Right renal pelvis (tissue), 4 donors: Measurements from ENCODE around the gene OR2F2. TPM values are rescaled to one million over a fixed set of nuclear protein-coding genes. Genes with fewer than 3 reads are reported as not detected.

Experiments used
- DNase-seq, 4 donors: peaks; one replicate each; pipeline ENCODE4 v3.0.0-alpha.2; 2013; ENCODE audit warnings: low read depth in 4 of 4, low spot score in 3 of 4, missing footprints in 1 of 4
- polyA plus RNA-seq, 4 donors: library from polyadenylated mRNA; unstranded; fragments of 120-200 nt; gene quantifications; one replicate each; pipeline ENCODE4 v1.2.1, GENCODE V29; 2013; ENCODE audit not compliant: insufficient read length in 4 of 4

The OR2F2 gene
- polyA plus RNA-seq, 4 donors, result not detected

DNA sequence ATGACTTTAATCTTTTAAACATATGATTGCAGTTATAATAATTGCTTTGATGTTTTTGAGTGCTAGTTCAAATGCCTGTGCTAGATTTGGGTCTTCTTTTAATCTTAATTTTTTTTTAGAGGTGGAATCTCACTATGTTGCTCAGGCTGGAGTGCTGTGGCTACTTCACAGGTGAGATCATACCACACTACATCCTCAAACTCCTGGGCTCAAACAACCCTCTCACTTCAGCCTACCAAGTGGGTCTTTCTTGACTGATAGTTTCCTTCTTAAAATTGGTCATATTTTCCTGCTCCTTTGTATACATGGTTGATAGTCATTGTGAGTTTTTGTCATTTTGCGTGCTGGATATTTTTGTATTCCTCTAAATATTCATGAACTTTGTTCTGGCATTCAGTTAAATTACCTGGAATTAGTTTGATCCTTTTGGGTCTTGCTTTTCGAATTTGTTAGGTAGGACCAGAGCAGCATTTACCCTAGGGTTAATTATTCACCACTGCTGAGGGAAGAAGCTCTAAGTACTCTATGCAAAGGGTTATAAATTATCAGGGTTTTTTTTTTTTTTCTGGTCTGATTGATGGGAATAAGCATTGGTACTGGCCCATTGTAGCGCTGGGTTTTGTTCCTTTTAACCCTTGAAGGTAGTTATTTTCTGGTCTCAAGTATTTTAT, 21.0 kb upstream of the OR2F2 start:
- DNase-seq, result no peak

DNA sequence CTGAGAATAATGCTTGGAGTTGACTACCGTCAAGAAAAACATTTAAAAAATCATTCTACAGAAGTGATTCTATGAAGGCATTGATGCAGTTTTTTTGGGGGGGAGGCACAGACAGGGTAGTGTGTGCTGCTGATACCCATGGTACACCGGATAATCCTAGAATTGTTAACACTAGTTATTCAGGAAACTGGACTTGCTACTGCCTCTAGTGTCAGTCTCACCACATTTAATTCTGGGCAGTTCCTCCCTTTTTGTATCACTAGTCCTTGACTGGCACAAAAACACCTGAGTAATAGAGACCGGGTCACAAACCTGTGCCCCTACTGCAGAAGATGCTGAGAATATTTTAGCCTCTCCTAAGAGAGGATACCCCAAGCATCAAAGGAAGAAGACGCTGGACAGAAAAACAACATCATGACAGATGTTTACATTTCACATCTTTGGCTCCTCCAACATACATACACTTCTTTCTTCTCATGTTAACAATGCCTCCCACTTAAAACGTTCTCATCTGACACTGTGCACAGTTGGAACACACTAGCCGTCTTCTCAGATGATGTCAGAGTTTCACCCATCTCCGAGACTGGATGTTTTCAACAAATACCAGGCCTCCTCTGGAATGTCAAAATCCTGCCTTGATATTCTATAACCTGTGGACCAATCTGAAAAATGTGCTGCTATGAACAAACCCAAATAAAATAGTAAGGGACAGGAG, 19.9 kb upstream of the OR2F2 start:
- no peak for DNase-seq

DNA sequence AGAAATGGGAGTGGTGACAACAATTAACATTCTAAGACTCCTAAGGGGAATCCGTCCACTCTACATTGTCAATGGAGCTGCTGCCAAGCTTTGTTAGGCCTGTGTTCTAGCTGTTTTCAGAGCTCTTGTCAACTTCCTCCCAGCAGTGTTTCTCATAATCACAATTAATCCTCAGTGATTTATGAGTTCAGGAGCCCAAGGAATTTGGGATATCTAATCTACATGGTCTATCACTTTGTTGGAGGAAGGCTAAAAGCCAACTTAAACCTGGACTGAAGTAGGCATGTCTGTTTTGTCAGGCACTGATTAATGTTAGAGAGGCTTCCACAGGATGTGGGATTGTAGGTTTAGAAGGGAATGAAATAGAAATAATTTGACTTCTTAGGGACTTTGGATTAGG, 10.2 kb upstream of the OR2F2 start:
- DNase-seq, result no peak

DNA sequence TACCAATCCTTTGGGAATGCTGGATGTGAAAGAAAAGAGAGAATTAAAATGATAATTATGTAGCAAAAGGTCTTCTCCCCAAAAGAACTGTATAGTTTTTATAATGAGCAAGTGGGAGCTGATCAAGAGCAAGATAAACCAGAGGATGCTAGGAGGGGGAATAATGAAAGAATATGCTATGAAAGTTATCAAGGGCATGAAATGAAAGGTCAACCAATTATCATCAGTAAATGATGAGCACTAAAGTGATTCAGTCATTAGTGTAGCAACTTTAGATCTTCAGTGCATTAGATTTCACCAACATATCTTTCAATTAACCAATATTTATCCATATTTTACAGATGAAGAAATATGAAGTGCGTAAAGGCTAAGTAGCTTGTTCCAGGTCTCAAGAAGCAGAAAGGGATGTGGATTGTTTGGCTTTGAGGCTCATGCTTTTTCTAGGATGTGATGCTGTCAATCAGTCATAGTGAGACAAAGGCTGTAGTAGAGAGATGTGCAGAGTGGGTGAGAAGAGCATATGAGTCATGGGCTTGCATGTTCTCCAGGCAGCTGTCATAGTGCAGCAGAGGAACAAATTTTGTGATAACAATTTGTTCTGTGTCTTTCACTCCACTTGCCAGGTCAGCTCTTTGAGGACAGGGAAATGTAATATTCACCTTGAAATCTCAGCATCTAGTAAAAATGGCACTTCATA, 5.7 kb upstream of the OR2F2 start:
- DNase-seq, result no peak

DNA sequence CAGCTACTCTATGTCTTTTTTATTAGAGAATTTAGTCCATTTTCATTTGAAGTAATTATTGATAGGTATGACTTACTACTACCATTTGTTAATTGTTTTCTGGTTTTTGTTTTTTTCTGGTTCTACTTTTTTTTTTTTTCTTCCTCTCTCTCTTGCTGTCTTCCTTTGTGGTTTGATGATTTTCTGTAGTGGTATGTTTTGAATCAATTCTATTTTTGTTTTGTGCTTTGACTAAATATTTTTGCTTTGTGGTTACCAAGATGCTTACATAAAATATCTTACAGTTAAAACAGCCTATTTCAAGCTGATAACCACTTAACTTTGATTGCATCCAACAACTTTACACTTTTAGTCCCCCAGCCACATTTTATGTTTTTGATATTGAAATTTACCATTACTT, 3.3 kb upstream of the OR2F2 start:
- DNase-seq, result no peak

DNA sequence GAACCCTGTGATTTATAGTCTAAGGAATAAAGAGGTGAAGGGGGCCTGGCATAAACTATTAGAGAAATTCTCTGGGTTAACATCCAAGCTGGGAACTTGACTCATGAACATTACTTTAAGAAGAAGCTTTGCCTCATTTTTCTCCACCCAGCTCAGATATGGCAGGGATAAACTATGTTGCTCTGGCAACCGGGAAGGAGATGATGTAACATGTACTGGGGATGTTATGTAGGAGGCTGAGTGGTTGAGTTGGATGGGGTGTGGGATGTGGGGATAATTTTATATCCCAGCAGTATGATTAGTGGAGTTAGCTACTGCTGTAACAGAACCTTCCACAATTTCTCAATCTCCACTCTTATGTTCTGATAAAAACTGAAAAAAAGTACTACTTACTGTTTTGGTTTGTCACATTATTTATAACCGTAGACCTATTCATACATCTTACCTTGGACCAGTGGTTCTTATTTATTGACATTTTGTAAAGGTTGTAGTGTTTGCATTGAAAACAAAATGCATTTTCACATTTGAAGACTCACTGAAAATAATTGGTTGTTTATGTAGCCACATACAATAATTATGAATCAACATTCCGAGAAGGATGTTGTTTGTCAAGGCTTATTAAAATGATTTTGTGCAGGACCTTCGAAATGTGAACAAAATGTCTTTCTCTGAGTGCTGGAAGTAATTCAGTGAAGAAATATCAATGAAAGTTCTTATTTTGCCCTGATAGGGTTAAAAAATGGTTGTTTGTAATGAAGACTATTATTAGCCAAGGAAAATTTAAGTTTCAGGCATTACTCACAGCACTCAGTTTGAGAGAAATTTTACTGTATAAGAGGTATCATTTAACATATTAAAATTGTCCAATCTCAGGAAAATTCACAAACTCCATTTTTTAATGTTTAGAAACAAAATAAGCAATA, 1.3 kb downstream of the OR2F2 start:
- no peak for DNase-seq

DNA sequence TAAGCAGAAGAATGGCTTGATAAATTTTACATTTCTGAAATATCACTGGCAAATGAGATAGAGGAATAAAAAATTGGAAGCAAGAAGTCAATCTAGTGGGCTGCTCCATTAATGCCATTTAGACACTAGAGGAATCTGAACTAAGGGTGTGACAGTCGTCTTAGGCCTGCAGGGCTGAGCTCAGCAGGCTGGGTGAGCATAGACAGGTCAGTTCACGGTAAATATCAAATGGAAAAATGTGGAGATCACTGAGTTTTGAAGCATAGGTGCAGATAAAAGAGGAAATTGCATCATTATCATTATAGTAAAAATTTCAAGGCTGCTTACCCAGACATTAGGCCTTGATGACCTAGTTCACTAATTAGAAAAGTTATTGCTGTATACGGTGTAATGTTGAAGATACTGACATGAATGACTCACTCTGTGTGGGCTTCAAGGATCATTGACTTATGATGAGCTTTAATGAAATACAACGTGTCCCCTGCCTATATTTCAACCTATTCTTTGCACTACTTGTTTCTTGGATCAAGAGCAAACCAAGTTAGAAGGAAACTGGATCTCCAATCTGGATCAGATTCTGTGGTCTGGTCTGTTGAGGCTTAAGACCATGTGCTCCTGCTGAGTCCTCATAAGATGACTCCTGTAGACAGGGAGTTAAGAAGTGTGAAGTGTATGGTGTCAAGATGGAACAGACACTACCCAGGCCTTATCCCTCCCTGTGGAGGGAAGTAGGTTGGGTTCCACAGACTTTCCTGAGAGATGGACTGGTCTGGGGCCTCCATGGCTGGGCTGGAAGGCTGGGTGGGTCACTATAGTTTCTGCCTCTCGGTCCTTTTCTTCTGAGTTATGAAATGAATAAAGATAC, 3.6 kb downstream of the OR2F2 start:
- DNase-seq, result no peak

DNA sequence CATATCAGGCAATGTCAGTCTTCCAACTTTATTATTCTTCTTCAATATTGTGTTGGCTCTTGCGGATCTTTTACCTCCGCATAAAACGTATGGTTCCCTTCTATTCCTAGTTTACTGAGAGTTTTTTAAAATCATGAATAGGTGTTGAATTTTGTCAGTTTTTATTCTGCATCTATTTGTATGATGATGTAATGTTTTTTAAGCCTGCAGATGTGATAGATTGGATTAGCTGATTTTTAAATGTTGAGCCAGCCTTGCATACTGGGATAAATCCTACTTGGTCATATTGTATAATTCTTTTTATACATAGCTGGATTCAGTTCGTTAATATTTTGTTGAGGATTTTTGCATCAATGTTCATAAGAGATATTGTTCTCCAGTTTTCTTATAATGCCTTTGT, 10.4 kb downstream of the OR2F2 start:
- no peak for DNase-seq

DNA sequence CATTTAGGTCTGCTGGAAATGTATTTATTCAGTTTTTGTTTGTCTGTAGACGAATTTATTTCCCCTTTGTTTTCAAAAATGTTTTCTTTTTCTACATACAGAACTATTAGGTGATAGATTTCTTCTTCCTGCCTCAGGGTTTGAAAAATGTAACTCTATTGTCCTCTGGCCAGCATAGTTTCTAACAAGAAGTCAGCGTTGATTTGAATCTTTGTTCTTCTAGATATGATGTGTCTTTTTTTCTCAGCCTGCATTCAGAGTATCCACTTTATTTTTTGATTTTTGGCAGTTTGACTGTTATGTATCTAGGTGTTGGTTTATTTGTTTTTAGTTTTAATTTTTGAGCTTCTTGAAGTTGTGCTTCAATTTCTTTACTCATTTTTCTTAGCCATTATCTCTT, 12.1 kb downstream of the OR2F2 start:
- DNase-seq, result no peak

DNA sequence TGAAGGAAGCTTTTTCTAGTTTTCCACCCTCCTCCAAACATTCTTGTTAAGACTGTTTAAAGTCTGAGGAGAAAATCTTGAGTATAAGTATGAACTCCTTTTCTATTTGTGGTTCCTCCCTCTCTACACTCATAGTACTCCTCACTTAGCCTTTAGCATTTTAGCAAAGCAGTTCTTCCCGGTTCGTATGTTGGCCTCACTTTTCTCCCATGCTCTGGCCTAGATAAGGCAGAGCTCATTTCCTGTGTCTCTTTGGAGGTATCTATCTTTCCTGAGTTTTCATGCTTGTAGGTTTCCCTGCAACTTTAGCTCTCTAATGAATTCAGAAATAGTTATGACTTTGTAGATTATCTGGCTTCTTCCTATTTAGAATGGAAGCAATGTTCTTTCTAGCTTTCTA, 13.7 kb downstream of the OR2F2 start:
- no peak for DNase-seq

DNA sequence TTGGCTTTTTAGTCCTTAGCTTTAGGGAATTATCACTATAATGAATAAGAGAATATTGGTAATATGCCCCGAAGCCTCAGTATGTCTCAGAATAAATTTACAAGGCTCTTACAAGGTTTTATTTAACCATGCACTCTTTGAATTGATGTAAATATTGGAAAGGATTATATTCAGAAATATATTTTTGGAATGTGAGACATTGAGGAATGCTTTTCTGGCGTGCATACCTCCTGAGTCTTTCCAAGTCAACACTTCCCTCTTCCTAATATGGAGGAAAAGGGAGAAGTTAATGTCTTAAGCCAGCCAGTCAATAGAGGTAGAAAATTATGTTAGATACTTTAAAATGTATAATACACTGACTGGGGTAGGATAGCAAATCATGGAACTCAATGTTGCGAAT, 18.4 kb downstream of the OR2F2 start:
- DNase-seq, result no peak

DNA sequence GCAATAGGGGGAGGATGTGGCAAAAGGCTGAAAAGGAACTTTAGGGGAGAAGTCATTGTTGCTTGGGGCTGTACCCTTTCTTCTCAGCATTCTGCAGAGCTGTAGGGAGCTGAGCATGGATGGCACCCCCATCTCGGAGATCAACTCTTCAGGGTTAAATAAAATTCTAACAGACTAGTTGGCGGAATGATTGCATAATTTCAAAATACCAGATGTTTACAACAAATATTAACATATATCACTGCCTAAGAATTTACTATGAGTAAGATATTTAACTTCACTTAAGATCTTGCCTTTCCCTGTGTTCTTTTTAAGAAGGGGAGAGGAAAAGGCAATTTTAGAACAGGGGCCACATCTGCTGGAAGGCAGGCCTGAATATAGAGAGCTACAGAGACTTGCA, 19.1 kb downstream of the OR2F2 start:
- DNase-seq, result no peak

DNA sequence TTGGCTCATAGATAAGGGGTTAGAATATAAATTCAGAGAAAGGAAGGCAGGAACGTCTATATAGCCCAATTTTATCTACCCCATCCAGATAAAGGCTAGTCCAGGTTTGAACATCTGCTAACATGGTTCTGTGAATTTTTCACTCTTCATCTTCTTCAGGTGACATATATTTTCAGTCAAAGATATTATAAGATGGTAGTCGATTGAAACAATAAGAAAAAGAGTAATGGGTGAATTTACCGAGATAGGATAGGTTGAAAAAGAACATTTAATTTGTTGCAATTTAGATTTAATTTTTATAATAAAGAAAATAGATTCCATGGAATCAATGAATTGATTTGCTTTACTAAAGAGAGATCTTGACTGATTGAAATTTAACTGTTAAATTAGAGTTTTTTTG, 19.5 kb downstream of the OR2F2 start, which contains the start of gene OR2F1:
Gene OR2F1, plus strand, starts transcription at position 301 of the 400 bp plus-strand sequence. CDS start 5,127 bp downstream, outside the sequence.
- no peak for DNase-seq

DNA sequence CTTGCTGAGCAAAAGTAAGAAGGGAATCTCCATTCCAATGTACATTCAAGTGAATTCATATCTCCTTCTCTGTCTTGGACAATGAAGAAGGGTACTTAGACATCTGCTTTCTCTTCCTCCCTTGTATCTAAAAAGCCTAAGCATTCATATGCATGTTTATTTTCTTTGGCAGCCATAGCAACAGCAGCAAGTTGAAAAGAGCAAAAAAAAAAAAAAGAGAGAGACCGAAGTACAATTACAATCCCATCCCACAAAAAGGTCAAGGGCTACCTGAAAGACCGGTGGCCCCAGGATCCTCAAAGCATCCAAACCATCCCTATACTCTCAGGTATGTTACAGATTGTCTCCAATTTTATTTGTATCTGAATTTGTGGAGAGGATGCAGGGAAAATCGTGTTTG, 23.7 kb downstream of the OR2F2 start:
- no peak for DNase-seq

DNA sequence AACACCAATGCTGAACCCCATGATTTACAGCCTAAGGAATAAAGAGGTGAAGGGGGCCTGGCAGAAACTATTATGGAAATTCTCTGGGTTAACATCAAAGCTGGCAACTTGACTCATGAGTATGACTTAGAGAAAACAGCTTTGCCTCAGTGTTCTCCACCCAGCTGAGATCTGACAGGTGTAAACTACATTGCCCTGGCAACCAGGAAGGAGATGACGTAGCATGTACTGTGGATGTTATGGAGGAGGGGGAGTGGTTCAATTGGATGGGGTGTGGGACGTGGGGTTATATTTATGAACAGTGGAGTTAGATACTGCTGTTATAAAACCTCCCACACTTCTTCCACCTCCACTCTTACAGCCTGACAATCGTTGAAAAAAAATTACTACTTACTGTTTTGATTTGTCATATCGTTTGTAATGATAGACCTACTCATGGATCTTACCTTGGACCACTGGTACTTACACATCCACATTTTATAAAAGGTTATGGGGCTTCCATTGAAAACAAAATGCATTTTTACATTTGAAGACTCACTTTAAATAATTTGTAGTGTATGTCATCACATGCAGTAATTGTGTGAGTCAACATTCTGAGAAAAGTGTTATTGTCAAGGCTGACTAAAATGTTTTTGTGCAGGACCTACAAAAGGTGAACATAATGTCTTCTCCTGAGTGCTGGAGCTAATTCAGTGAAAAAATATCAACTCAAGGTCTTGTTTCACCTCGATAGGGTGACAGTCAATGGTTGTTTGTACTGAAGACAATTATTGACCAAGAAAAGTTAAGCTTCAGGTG, 26.0 kb downstream of the OR2F2 start:
- no peak for DNase-seq

DNA sequence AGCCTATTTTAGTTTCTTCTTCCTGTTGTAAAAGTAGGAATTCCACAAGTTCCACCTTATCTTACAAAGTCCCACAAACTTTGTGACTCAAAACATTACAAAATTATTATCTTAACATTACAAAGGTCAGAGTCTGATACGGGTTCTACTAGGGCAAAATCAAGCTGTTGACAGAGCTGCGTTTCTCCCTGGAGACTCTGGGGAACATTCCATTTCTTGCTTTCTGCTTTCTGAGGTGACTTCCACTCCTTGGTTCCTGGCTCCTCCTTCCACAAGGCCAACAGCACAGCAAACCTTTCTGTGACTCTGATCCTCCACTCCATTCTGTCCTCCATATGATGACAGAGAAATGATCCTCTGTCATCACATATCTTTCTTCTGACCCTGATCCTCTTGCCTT, 30.2 kb downstream of the OR2F2 start:
- no peak for DNase-seq

DNA sequence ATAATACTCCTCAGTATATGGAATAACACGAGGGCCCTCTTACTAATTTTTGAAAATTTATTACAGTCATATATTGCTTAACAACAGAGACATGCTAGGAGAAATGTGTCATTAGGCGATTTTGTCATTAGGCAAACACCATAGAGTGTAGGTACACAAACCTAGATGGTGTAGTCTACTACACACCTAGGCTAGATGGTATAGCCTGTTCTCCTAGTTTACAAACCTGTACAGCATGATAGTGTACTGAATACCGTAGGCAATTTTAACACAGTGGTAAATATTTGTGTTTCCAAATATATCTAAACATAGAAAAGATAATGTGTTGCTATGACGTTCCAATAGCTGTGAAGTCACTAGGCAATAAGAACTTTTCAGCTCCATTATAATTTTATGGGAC, 32.4 kb downstream of the OR2F2 start:
- DNase-seq, result no peak

DNA sequence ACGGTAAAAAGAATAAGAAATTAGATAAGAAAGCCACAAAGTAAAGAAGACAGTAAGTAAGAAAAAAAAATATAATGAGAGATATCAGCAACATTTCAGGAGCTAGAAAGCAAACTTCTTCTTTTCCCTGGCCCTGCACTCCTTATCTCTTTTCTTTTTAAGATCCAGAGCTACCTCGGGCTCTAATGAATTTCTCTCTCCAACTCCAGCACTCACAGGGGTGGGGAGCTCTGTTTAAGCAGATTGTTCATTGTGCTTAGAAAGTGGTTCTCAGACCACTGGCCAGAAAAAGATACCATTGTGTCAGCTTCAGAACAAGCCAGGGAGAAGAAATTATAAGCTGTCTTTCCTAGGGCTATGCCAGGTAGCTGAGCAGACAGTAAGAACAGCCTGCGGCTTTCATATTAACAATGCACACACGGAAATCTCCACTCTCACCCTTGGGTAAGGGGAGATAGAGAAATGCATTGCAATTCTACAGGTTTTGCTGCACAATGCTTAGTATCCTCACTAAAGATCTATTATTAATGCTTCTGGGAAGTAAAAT, 38.9 kb downstream of the OR2F2 start:
- DNase-seq, result no peak

DNA sequence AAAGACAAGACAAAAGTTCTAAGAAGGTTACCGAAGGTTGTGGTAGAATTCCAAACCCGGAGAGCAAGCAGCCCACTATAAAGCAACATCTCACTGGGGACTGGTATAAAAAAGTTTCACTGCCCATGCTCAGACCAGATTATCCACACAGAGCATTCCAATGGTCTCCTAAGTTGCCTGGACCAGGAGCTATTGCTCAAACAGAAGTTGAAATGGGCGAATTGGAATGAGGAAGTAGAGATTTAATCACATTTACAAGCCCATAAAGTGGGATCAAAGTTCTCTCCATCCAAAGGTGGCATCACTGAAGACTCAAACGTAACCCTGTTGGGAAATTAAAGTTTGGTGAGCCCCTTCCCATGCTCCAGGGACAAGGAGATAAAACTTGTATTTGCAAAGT, 39.4 kb downstream of the OR2F2 start:
- DNase-seq, result no peak
